Stimulated activated CD4-positive, alpha-beta T cell treated with anti-CD3 and anti-CD28 coated beads, Interleukin-2, amount 100 ng/mL, for 4 hours (primary cell): ENCODE measurements around the gene ID3.
"Not testable (repeated sequence)": the region's sequence is repeated elsewhere in the genome, so short reads cannot be mapped to it uniquely, and the experiment has no call there.

Experiments
- DNase-seq: peaks from one replicate; pipeline ENCODE4 v3.0.0-alpha.2; 2020; ENCODE audit warnings: low read depth

ID3 gene

DNA sequence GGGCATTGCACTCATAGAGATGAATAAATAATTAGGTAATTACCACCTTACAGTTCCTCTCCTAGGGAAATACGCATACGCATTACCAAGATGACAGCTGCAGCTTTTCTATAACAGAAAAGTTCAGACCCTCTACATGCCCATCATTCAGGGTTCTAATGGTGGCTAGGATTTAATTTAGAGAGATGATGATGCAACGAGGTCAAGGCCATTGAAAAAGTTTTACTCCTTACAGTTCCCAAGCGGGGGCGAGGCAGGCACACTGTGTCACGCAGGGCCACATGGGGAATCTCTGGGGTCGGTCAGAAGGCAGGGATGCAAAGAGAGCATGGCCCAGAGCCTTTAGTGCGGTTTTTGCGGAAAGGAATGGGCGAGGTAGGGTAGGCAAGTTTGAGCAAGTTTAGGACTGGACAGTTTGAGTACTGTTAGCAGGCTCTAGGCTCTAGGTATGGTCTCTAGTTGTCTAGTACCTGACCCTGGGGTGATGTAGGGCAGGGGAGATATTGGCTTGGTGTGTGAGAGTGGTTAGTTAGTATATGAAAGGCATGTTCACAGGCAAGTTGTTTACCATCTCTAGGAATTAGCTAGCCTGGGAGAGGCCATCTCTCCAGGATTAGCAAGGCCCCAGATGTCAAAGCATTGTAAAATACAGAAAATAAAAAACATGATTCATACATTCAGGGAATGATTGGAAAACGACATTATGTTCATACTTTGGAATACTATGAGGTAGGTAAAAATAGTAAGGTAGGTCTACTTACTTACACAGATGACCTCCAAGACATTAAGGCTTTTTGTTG lies 29.6 kb upstream of the ID3 start:
- no peak for DNase-seq

GRCh38 chr1:23585321-23586022 lies 26.2 kb upstream of the ID3 start:
- DNase-seq: no peak

DNA sequence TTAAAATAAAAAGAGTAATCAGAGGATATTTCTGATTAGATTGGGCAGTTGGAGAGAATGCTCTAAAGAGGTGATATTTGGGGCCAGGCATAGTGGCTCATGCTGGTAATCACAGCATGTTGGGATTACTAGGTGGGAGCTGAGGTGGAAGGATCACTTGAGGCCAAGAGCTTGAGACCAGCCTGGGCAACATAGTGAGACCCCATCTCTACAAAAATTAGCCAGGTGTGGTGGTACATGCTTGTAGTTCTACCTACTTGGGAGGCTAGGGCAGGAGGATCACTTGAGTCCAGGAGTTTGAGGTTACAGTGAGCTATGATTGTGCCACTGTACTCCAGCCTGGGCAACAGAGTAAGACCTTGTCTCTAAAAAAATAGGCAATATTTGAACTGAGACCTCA lies 24.4 kb upstream of the ID3 start:
- not testable (repeated sequence) for DNase-seq

DNA sequence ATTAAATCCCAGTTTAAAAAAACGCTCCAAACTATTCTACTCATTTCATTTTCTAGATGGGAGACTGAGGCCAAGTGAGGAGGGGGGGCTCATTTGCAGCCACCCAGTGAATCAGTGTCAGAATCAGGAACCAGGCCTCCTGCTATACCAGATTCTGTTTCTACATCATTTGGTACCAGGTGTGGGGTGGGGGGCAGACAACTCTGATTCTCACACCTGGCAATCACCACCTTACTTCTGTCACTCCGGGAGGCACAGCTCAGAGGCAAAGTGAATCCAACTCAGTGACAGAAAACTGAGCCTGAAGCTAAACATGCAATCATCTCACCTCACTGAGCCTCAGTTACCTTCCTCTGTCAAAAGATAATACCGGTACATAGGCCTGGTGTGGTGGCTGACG lies 23.5 kb upstream of the ID3 start:
- no peak for DNase-seq

DNA sequence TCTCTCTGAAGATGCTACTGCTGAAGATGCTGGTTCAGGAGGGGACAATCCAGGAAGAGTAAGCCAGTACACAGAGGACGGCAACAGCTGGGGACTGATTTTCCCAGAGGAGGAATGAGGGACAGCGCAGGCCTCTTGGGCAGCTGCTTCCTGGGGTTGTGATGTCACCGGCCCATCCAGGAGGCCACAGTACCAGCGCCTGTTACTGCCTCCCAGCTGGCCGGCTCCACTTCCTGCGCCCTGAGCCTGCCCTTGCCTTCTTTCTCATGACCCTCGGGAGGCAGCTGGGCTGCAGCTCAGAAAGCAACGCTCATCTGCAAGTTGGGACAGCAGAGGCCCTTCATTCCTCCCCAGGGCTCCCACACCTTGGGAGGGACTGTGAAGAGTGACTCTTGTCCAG lies 21.9 kb upstream of the ID3 start:
- DNase-seq: no peak

DNA sequence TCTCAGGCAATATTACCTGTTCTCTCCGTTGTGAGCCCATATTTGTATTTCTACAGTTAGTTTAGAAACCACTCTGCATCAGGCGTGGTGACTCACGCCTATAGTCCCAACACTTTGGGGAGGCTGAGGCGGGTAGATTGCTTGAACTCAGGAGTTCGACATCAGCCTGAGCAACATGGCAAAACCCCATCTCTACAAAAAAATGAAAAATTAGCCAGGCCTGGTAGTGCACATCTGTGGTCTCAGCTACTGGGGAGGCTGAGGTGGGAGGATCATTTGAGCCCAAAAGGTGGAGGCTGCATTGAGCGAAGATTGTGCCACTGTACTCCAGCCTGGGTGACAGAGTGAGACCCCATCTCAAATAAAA lies 19.7 kb upstream of the ID3 start:
- no peak for DNase-seq

DNA sequence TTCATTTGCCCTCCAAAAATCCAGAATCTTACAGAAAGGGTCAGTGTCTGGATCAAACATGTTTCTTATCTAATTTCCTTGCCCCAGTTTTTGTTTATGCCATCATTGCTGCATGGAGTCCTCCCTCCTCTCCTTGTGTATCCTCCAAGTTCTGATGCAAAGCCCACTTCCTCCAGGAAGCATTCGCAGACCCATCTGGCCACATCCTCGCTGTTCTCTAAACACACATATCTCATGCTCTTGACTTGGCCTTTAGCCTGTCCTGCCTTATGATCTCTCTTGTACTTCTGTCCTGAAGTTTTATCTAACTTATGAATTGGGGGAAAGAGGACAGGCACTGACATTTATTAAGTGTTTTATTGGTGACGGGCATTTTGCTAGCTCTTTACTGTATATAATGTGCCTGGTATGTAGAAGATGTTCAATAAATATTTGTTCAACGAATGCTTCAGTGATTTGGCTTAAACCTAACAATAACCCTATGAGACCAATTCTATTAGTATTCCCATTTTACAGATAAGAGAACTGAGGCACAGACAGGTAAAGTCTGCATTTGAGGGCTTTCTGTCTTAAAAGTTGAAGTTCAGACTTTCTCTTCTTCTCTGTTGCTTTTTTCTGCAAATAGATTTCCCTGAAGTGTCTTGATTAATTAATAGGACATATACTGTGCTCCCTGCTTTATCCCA lies 19.2 kb upstream of the ID3 start:
- no peak for DNase-seq

DNA sequence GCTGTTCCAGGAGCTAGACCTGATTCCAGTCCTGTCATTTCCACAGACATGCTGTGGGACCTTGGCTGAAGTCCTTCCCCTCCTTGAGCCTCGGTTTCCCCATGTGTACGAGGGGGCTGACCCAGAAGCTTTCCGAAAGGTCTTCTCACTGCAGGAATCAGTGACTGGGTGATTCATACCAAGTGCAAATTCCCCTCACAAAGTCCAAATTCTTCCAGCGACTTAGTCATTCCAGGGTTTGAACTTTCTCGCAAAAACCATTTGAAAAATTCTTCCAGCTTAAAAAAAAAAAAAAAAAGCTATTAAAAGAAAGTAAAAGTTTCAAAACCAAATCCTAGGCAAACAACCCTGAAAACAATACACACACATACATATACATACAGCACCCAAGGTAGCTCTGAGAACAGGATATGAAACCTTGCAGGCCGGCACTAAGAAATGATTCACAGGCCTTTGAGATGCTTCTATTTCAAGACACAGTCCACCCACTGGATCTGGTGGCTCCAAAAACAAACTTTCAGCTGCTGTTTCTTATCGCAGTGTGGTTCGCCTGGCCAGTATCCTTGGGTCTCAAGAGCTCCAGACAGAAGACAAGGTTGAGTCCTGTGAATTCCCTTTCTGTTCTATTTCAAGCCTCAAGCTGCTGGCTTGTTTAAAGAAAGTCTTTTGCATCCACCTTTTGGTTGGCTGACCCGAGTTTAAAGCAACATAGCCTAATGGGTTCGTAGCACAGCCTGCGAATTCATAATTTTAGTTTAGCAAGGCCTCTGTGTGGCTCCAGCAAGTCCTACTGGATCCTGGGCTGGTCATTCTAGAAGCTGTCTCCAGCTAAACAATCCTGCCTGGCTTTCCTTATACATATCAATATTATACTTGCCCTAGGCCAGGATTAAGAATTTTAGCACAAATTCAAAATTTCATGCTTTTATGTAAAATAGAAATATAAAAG lies 18.0 kb upstream of the ID3 start:
- no peak for DNase-seq

DNA sequence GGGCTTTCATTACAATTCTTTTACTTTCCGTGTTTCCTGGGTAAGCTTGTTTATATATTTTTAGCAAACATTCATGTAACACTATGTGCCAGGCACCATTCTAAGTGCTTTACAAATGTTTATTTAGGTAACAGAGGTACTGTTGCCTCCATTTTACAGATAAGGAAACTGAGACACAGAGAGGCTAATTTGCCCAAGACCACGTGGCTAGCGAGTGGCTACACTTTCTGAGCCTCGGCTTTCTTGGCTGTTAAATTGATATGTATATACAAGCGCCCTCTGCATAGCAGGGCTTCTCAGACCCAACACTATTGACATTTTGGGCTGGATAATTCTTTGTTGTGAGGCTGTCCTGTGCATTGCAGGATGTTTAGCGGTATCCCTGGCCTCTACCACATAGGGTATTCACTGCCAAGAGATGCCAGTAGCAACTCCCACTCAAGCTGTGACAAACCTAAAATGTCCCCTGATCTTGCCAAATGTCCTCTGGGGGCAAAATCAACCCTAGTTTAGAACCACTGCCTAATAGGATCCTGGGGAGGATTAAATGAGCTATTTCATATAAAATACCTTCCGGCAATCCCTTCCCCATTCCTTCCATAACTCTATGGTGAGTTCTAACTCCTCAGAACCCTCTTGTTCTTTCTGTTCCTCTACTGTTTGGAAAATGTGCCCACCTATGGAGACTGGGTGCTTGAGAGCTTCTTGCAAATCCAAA lies 17.2 kb upstream of the ID3 start:
- no peak for DNase-seq

DNA sequence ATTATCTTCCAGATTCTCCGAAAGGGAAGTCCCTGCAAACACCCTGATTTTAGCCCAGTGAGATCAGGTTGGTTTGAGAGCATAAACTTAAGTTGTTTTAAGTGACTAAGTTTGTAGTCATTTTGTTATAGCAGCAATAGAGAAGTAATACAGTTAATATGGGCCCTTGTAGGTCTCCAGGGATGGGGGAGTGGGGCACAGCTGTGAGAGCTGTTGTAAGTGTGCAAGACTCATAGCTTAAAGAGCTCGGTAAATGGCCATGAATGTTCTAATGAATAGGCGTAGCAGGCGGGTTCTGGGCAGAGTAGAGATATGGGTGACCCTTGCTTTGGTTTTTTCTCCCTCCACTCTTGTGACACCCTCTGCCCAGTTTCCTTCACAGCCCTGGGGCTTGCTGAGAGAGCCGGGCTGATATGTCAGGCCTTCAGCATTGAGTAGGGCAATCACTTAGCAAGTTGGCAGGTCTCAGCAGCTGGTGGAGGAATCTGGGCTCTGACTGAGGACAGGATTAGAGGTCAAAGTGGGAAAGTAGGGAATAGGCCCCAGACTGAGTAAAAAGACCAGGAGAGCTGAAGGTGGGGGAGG lies 16.0 kb upstream of the ID3 start:
- DNase-seq: no peak

- DNase-seq: no peak
Measured at GRCh38 chr1:23574265-23574754, 15.0 kb upstream of the ID3 start.

GRCh38 chr1:23573574-23574182 lies 14.4 kb upstream of the ID3 start:
- DNase-seq: no peak

GRCh38 chr1:23571465-23571864 lies 12.2 kb upstream of the ID3 start:
- no peak for DNase-seq

DNA sequence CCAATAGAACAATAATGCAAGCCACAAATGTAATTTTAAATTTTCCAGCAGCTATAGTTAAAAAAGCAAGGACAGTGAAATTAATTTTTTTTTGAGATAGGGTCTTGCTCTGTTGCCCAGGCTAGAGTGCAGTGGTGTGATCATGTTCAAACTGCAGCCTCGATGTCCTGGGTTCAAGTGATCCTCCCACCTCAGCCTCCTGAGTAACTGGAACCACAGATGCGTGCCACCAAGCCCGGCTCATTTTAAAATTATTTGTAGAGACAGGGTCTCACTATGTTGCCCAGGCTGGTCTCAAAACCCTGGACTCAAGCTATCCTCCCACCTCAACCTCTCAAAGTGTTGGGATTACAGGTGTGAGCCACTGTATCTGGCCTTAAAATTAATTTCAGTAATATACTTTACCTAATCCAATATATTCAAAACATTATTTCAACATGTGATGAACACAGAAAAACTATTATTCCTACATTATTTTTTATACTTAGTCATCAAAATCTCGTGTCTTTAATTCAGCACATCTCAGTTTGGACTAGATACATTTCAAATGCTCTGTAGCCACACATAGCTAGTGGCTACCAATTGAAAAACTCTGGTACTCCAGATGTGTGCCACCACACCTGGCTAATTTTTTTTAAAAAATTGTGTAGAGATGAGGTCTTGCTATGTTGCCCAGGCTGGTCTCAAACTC lies 10.8 kb upstream of the ID3 start:
- DNase-seq: no peak

GRCh38 chr1:23568608-23569383 lies 9.5 kb upstream of the ID3 start:
- no peak for DNase-seq

- no peak for DNase-seq
Measured at GRCh38 chr1:23567996-23568607, 8.8 kb upstream of the ID3 start.

DNA sequence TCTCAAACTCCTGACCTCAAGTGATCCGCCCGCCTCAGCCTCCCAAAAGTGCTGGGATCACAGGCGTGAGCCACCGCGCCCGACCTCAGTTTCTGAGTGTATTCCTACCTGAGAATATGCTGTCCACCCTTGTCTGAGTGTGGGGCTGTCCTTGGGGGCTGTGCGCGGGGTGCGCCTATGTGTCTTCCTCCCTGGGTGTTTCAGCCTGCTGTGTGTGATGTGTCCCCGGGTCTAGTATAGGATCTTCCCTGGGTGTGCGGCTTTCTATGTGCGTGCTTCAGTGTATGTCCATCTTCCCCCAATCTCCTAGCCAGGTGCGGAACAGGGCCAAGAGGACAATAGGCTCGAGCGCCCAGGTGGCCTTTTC lies 8.3 kb upstream of the ID3 start:
- DNase-seq: no peak

DNA sequence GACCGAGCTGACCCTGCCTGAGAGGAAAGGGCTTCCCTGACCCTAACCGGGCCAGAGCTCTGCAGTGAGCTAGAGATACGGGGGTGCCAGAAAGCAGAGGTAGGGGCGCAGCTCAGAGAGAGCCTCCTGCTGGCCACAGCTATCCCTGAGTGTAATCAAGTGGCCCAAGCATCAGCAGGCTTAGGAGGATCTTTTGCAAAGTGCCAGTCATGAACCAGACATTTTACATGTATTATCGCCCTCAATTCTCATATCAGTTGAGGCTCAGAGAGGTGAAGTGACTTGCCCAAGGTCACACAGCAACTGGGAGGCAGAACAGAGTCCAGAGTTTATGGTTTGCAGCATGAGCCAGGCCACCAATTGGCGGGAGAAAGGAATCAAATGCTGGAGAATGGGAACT lies 7.0 kb upstream of the ID3 start:
- no peak for DNase-seq

DNA sequence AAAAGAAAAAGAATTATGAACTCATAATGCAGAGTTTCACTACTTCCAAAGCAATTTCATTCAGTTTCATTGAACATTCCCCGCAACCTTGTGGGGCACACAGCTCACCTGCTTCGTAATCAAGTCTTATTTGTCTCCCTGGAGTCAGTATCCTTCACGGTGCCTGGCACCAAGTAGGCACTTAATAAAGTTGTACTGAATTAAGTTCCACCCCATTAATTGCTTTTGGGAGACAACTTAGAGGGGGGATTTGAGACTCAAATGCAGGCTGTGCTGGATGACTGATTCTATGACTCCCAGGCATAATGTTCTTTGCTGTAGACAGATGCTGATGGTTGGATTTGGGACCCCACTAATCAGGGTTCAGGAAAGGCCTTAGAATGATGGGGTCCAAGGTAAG lies 6.5 kb upstream of the ID3 start:
- DNase-seq: no peak
